ENCODE measurements around the gene UBE2N.

Gene UBE2N

DNA sequence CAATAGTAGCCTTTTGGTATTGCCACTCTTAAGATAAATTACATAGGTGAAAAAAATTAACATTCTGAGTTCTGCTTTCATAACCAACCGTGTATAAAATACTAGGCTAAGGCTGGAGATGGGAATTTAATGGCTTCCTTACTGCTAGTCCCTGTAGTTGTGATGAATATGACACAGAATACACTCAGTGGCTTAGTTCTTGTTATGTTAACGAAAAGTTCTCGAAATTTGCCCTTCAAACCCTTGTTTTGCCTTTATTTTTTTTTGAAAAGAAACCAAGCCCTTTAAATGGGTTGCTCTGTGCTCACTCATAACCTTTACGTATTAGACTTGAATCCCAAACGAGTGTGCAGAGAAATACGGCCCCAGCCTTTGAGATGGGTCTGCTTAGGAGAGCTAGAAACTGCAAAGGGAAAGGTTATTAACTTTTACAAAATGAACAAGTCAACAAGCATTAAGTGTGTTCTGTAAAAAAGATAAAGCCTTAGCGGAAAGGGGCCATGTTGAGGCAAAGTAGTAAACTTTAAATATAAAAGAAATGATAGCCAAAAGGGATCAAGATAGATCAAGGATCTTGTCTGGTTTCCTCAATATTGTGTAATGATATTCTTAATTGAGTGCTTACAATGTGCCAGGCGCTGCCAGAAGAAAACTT, 62.3 kb downstream of the UBE2N start:
- no peak for DNase-seq

DNA sequence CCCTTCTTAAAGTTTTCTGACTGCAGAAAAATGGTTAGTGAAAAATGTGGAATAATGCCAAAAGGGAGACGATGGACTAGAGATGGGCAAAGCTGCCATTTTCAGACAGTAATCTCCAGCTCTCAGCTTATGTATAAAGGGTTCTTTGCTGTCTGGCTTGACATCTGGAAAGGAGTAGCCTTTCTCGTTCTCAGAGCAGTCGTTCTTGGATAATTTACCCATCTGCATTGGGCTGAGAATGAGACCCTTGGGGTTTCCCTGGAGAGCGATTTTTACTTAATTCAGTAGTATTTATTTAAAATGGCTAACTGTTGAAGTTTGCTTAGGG, 62.8 kb downstream of the UBE2N start:
- no peak for DNase-seq

DNA sequence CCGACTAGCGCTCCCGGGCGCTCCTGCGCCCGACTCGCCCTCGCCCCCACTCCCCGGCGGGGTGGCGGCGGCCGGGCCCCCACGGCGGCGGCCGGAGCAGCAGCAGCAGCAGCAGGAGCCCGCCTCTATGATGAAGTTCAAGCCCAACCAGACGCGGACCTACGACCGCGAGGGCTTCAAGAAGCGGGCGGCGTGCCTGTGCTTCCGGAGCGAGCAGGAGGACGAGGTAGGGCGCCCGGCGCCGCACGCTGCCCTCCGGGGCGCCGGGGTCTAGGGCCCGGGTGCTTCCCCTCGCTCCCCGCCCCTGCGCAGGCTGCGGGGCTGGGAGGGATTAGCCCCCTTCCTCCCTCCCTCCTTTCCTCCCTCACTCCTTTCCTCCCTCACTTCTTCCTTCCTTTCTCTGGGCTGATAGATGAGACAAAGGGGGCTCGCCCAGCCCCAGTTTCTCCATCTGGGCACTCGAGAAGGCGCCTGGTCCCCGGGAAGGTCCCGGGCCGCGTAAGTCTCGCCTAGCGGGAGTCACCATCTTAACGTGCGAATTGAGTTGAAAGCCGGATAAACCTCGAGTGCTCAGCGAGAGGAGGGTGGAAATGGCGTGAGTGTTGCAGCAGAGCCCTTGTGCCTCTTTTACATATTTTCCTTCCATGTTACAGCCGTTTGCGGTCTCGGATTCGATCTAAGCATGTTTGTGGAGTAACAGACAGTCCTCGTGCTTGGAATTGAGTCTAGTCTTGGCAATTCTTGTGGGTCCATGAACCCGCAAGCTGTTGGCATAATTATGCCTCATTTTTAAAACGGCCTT, 63.4 kb downstream of the UBE2N start:
- peak; percentile 18 for DNase-seq

DNA sequence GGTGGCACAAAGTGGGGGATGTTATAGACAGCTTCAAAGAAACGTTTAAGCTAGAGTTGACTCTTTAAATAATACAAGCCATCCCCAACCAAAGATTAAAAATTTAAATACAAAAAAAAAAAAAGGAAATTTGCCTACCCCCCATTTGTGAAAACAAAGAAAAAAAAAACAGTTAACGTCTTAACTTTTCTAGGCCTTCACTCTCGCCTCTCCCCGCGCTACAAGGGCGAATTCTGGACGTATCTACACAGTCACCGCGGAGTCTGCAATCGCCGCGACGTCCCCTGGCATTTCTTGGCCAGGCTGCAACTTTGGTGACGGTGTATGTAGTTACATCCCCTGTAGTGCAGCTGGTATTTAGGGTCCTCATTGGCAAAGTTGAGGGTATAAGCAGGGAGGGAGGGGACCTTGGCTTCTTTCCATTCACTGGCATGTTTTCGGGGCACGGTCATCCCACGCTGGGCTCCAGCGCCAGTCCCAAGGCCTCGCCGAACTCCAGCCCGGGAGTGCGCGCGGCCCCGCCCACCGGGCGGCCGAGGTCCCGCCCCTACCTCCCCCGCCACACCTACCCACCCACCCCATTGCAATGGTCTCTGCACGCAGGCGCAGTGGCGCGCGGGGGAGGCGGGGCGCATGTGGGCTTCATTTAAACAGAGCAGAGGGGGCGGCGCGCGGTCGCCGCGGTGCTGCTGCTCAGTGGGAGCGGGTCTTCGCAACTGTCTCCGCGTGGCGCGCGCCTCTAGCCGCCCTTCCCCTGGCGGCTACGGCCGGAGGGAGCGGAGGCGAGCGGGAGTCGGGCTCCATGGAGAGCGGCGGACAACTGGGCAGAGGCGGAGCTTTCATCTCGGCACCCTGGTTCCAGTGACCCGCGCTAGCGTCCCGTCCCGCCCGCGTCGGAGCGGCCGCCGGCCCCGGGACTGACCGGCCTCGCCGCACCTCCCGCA, 64.2 kb downstream of the UBE2N start, which contains the start of gene NUDT4:
TSS of gene NUDT4 (plus strand) at position 674 of the 944 bp plus-strand sequence. CDS start 398 bp downstream, outside the sequence.
- peak; percentile 86 for DNase-seq

DNA sequence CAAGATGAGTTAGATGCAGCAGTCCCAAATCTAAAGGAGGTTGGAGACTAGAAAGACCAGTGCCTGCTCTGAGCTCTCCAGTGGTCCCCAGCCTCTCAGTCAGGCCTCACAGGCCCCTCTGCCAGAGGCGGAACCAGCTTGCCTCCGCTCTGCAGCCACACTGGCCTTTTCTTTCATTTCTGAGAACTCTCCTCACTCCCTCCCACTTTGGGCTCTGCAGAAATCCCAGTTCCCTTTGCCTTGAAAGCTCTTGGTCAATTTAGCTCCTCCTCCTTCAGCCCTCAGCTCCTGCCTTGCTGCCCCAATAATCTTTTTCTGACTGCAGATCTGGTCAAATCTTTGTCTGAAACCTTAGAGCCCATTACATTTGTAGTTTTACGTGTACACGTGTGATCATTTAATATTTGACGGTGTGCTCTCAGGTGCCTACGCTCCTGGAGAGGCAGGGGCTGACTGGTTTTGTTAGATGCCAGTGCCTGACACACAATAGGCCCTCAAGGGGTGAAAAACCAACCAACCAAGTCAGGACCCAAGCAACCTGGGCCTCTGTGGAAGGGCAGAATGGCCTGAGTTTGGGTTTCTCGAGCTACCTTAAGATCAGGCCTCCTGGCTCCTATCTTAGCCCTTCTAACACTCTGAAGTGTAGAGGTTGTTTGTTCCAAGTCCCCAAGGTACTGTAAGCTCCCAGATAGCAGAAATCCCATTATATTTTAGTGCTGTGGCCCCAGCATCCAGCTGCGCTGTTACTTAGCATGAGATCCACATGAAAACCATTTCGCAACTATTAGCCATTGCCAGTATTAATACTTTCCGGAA, 65.1 kb downstream of the UBE2N start:
- DNase-seq, result no peak

DNA sequence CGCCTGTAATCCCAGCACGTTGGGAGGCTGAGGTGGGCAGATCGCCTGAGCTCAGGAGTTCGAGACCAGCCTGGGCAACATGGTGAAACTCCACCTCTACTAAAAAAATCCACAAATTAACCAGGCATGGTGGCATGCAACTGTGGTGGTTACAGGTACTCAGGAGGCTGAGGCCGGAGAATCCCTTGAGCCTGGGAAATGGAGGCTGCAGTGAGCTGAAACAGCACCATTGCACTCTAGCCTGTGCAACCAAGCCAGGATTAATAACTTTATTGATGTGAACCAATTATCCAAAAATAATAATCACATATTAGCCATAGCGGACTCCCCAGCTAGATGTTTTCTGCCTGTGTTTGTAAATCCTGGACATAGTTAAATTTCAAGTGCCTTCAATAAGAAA, 65.8 kb downstream of the UBE2N start:
- DNase-seq, result no peak

DNA sequence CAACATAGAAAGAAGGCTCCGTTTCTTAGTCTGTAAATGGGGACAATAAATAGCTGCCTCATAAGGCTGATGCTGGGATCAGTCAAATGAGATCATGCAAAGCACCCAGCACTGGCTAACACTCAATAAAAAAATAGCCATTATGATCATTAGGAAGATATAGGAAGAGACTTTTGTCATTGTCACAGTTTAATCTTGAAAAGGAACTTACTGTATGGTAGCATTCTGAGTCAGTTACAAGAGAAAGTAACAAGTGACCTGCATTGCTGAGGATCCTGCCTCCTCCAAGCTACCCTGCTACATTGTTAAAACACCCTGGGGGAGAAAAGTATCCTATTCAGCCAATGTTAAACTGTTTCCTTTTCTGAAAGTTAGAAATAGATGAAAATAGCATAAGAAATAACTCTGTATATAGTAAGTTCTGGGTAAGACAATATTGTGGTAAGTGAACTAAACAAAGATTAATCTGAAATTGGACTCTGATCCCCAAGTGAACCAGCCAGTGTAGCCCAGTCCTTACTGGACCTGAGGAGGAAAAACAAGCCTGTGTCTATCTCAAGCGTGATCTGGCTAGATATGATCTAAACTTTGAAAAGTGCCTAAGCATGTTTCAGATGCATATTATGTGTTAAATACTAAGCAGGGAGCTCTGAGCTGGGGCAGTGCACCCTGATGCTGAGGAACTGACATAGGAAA, 67.6 kb downstream of the UBE2N start:
- DNase-seq, result no peak

DNA sequence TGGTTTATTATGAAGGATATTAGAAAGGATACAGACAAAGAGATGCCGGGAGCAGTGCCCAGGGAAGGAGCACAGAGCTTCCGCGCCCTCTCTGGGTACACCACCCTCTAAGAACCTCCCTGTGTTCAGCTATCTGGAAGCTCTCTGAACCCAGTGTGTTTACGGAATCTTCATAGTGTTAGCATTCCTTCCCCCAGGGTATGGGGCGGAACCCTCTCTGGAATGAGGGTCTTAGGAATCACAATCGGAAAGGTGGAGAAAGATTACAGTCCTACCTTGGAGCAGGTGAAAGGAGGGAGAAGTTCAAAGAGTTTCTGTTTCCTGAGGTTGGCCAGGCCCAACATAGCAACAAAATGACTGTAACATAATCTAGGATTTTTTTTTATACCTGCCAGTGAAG, 70.8 kb downstream of the UBE2N start:
- no peak for DNase-seq

DNA sequence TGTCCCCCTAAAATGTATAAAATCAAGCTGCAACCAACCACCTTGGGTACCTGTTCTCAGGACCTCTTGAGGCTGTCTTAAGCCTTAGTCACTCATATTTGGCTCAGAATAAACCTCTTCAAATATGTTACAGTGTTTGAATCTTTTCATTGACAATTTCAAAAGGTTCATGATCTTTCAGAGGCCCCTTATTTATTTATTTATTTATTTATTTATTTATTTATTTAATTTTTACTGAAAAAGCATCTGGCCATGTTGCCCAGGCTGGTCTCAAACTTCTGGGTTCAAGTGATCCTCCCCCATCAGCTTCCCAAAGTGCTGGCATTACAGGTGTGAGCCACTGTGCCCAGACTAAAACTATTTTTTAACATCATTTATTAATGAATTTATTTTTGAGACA, 72.2 kb downstream of the UBE2N start:
- DNase-seq, result no peak

DNA sequence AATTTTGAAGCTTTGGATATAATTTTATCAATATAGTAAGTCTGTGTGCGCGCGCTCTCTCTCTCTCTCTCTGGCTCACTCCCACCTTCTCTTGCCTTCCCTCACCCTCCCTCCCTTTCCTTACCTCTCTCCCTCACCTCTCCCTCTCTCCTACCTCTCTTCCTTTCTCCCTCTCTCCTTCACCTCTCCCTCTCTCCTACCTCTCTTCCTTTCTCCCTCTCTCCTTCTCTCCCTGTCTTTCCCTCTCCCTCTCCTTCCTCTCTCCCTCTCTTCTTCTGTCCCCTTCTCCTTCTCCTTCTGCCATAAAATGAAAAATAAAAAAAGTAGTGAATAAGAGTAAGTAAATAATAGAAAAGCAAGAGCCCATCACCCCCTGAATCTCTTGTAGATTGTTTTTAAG, 73.0 kb downstream of the UBE2N start:
- no peak for DNase-seq

DNA sequence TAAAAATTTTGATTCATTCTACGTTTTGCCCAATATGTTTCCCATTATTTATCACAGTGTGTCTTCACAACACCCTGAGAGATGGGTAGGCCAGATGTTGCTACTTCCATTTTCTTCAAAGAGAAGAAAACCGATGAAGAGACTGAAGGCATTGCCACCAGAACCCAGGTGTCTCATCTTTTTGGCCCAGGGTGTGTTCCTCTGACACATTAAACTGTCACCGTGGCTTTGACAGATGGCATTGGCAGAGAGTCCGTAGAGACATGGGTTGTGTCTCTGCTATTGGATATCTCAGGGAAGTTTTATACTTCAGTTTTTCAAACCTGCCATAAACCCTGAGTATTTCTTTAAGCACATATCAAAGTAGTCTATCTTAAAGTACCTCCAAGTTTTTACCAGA, 75.3 kb downstream of the UBE2N start:
- no peak for DNase-seq

DNA sequence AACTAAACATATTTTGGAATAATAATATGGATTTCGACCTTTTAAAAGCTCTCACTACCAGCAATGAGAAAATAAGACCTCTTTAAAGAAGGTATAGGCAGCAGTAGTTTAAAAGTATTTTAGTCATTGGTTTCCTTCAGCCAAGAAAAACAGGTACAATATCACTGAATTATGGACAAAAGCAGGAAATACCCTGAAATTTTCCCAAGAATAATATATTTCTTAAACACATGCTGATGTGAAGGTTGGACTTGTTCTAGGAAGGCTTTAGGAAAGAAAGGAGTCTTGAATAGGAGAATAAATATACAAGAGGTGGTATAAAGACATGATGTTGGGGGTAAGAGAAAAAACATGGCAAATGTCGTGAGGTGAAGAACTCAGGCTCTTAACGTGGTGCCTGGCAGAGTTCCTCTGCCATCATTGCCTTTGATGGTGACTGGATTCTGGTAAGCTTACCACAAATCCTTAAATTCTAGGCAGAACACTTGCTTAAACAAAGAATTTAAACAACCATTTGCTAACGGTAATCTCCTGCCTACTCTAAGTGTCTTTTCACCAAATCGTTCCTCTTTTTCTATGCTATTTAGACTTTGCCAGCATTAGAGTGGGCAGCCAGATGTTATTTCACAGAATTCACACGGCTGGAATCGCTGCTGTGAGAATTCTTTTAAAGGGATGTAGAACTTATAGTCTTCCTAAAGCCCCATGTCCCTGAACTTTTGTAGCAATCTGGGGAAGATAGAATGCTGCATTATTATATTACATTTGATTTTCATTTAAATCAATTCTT, 75.9 kb downstream of the UBE2N start:
- no peak for DNase-seq

DNA sequence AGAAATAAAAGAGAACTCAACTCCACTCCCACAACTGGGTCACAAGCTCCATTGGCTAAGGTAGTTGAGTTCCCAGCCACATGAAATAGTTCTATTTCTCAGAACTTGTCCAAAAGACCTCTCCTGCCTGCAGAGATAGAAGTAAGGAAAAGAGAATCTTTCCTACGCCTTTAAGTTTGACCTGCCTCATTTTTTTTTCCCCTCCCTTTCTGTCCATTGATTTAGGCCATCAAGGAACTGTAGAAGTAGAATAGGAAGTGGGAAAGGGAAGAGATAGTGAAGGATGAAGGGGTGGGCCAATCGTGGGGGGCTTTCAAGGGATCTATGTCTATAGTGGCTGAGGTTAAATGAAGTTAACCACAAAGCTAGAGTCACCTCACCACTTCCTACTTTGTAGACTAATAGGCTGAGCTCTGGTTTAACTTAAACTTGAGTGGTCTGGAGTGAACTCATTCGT, 77.9 kb downstream of the UBE2N start:
- DNase-seq, result no peak

DNA sequence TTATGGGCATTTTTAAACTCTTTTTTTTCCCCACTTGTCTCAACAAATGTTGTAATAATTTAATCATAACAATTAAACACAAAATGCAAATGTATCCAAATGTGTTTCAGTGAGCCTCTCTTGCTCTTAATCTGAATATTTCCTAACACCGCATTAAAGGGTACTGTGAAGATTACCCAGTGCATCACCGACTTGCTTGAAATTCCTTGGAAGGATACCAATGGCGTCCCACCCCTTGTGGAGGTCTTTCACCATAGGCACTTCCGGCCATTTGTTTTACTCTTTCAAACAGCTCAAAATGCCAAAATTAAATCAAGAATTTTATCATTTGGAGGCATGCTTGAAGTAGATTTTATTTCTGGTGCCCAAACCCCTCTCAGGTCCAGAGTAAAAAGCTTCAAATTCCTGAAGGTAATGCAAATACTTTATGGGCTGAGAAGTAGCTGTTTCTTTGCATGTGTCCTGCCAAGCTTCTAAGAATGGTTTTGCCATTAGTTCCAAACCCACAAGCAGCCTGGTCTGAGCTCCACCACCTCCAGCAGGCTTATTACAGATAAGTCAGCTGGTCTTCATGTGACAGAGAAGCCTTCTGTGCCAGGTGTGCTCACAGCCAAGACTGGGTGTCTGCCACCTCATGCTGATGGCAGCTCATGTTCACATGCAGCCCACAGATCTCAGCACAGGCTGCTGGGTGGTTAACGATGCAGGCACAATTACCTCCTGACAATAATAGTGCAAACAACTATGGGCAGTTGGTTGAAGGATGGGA, 80.4 kb downstream of the UBE2N start:
- no peak for DNase-seq

DNA sequence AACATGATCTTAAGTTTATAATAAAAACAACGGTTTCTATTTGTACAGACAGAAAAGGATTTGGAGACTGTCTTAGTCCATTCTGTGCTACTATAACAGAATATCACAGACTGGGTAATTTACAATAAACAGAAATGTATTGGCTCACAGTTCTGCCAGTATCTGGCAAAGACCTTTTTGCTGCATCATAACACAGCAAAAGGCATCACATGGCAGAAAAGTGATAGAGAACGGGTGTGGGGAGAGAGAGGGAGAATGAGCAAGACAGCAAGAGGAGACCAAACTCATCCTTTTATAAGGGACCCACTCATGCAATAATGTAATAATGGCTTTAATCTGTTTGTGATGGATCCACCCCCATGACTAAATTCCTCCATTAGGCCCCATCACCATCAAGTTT, 81.1 kb downstream of the UBE2N start:
- DNase-seq, result no peak

DNA sequence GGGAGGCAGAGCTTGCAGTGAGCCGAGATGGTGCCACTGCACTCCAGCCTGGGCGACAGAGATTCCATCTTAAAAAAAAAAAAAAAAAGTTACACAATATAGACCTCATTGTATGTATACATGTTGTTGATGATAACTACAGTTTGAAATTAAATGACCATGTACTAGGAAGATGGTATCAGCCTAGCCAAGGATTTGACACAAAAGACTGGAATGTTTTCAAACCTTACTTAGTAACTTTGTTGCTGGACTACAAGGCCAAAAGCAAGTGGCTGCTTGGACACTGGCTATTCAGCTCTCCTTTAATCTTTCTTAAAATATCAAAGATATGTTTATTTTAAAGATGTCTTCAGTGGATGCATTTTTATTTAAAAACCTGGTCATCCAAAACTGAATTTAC, 82.9 kb downstream of the UBE2N start:
- no peak for DNase-seq

DNA sequence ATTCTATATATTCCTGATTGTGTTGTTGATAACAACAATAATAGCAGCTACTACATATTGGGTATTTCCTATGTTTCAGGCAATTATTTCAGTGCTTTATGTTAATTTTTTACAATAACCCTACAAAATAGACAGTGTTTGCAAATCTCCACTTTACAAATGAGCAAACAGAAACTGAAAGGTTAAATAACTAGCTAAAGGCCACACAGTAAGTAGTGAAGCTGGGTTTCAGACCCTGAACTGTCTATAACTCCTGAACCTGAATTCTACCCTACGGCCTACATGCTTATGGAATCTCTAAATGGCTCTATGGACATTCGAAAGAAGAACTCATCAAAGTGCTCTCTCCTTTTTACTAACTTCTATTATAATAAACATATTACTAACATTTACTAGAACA, 83.7 kb downstream of the UBE2N start:
- no peak for DNase-seq

DNA sequence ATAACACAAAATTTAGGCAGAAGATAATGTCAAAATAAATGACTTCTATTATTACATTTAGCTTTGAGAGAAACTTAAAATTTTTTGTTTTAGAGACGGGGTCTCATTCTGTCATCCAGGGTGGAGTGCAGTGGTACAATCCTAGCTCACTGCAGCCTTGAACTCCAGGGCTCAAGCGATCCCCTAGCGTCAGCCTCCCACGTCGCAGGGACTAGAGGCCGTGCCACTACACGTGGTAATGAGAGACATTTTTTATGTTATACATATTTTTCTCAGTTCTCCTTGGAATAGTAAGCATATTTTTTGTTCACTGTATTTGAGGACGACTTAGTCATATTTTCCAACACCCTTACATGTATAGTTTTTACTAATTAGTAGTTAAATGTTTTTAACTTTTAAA, 85.5 kb downstream of the UBE2N start:
- no peak for DNase-seq
